ENCODE results near the gene KIAA1328. TPM values are rescaled to one million over a fixed set of nuclear protein-coding genes. Genes with fewer than 3 reads are reported as not detected.

The KIAA1328 gene
- total RNA-seq, 2 donors from 2014 or later = 4.8 to 5.2 TPM

- H3K27me3 ChIP-seq = no peaks in the 10 kb centered on the region
- no peak for DNase-seq
- no peak for TF ChIP-seq CTCF (IDR thresholded peaks at IDR 0.05)
- H3K4me3 ChIP-seq = no peak overlapping the region
- intact Hi-C loops (cut with DNase I) = no loop called here
- H3K9me3 ChIP-seq = no peaks in the 10 kb centered on the region
- H3K9ac ChIP-seq (ENCODE audit: low read depth in 2 of 2, low read length in 2 of 2) = no peak overlapping the region
- H3K4me1 ChIP-seq = no peaks in the 10 kb centered on the region
- no peaks in the 10 kb centered on the region for H3K36me3 ChIP-seq
- H3K27ac ChIP-seq = no peak overlapping the region
These were observed 3.4 kb upstream of the KIAA1328 start for GRCh38 chr18:36825526-36825925.

- Histone ChIP-seq H3K9ac (ENCODE audit: low read depth in 2 of 2, low read length in 2 of 2) (no peak overlapping the region), H3K27me3 (no peaks in the 10 kb centered on the region), H3K27ac (no peak overlapping the region), H3K36me3 (no peaks in the 10 kb centered on the region), H3K4me1 (no peaks in the 10 kb centered on the region), H3K4me3 (no peak overlapping the region), H3K9me3 (no peaks in the 10 kb centered on the region)
- intact Hi-C loops (cut with DNase I) = no loop called here
- no peak for TF ChIP-seq CTCF (IDR thresholded peaks at IDR 0.05)
- no peak for DNase-seq
These were observed 2.4 kb upstream of the KIAA1328 start for GRCh38 chr18:36826556-36826955.

GRCh38 chr18:36828157-36828629 is 734 bp upstream of the KIAA1328 start:
- H3K27ac ChIP-seq = peak overlapping the region; percentile 72
- H3K9me3 ChIP-seq = no peaks in the 10 kb centered on the region
- DNase-seq = peak; percentile 58
- no peak for TF ChIP-seq CTCF (IDR thresholded peaks at IDR 0.05)
- no peaks in the 10 kb centered on the region for H3K27me3 ChIP-seq
- peak overlapping the region; percentile 93 for H3K4me3 ChIP-seq
- H3K9ac ChIP-seq (ENCODE audit: low read depth in 2 of 2, low read length in 2 of 2) = peak overlapping the region; percentile 72 to 85
- H3K36me3 ChIP-seq = no peaks in the 10 kb centered on the region
- H3K4me1 ChIP-seq = no peaks in the 10 kb centered on the region
- intact Hi-C loops (cut with DNase I) = no loop called here

GRCh38 chr18:36829362-36830157 is 633 bp downstream of the KIAA1328 start:
- intact Hi-C loops (cut with DNase I) = no loop called here
- TF ChIP-seq CTCF (IDR thresholded peaks at IDR 0.05) = no peak
- DNase-seq = peak; percentile 27

GRCh38 chr18:36830158-36830495 is 1.2 kb downstream of the KIAA1328 start:
- H3K4me1 ChIP-seq = no peaks in the 10 kb centered on the region
- TF ChIP-seq CTCF (IDR thresholded peaks at IDR 0.05) = no peak
- DNase-seq = no peak
- no peak overlapping the region for H3K27ac ChIP-seq
- no peaks in the 10 kb centered on the region for H3K9me3 ChIP-seq
- H3K27me3 ChIP-seq = no peaks in the 10 kb centered on the region
- intact Hi-C loops (cut with DNase I) = no loop called here
- H3K4me3 ChIP-seq = no peak overlapping the region
- no peaks in the 10 kb centered on the region for H3K36me3 ChIP-seq
- peak overlapping the region in 1 of 2 donors; percentile 85 for H3K9ac ChIP-seq (ENCODE audit: low read depth in 2 of 2, low read length in 2 of 2)

More at GRCh38 chr18:36829362-36830157, 633 bp downstream of the KIAA1328 start:
- Histone ChIP-seq H3K9ac (ENCODE audit: low read depth in 2 of 2, low read length in 2 of 2) (peak overlapping the region; percentile 85), H3K9me3 (no peaks in the 10 kb centered on the region), H3K36me3 (no peaks in the 10 kb centered on the region), H3K4me3 (peak overlapping the region; percentile 93), H3K27ac (peak overlapping the region; percentile 72), H3K4me1 (no peaks in the 10 kb centered on the region), H3K27me3 (no peaks in the 10 kb centered on the region)
